GM12878 (cell line): ENCODE results near the gene SNX32. TPM values are rescaled to one million over a fixed set of nuclear protein-coding genes. Genes with fewer than 3 reads are reported as not detected.

ENCODE experiments used
- ATAC-seq: fragments of 200-7000 bp; cut with Tn5 transposase; 3 replicates; pipeline ENCODE4 v1.9.1; 2020; ENCODE audit warnings: mild to moderate bottlenecking, moderate library complexity
- BruUV-seq: library from RNA; stranded (reverse); fragments of 400-500 nt; replicated peaks from 2 replicates; lab custom pipeline; 2021; lab: Mats Ljungman, UMichigan
- CTCF ChIA-PET: fragments of 300-600 bp; sonication (Branson Sonifier 250); formaldehyde crosslinking; extraction: SDS; loops from one replicate; lab custom pipeline; 2021; ENCODE audit warnings: inconsistent platforms; lab: Yijun Ruan, JAX
- POLR2A ChIA-PET: fragments of 350-600 bp; formaldehyde crosslinking; extraction: SDS; loops from one replicate; lab custom pipeline; 2021; ENCODE audit warnings: inconsistent platforms; lab: Charles Lee
- RAD21 ChIA-PET: fragments of 300-600 bp; sonication (Branson Sonifier 250); formaldehyde crosslinking; loops from one replicate; lab custom pipeline; 2023; ENCODE audit warnings: antibody characterized with exemption; ENCODE audit not compliant: unreplicated experiment; lab: Charles Lee
- SMC1A ChIA-PET: fragments of 300-600 bp; sonication (Branson Sonifier 250); formaldehyde crosslinking; loops from one replicate; lab custom pipeline; 2023; ENCODE audit not compliant: unreplicated experiment, uncharacterized antibody; lab: Charles Lee
- DNase-seq: peaks from one replicate; pipeline ENCODE4 v3.0.0-alpha.2; 2011; ENCODE audit warnings: low read depth, low spot score
- FAIRE-seq: peaks from 3 replicates; lab custom pipeline; 2011; peaks lifted over from hg19 to GRCh38; lab: Jason Lieb, UNC
- H2AFZ ChIP-seq: 2 replicates; pipeline ENCODE4 v1.6.0; 2011; ENCODE audit warnings: low read depth, low read length, control low read depth; ENCODE audit not compliant: control insufficient read depth
- H3K27ac ChIP-seq: 2 replicates; pipeline ENCODE4 v1.5.1; 2011; ENCODE audit warnings: control low read depth; ENCODE audit not compliant: control insufficient read depth, insufficient read depth
- H3K27me3 ChIP-seq, 2 experiments: replicated peaks in 1 of 2; 2 replicates each; pipeline versions ENCODE4 v1.6.0 to v1.6.1; 2011; ENCODE audit warnings: low read length in 1 of 2; ENCODE audit not compliant: control insufficient read depth in 2 of 2, insufficient read depth in 2 of 2
- H3K36me3 ChIP-seq, 2 experiments: 2 replicates each; pipeline ENCODE4 v1.5.1; 2011; ENCODE audit warnings: low read length in 1 of 2; ENCODE audit not compliant: control insufficient read depth in 2 of 2, insufficient read depth in 2 of 2
- H3K4me1 ChIP-seq: 2 replicates; pipeline ENCODE4 v1.6.1; 2011; ENCODE audit warnings: mild to moderate bottlenecking, low read length, moderate library complexity, mixed read lengths; ENCODE audit not compliant: control insufficient read depth, insufficient read depth
- H3K4me2 ChIP-seq: 2 replicates; pipeline ENCODE4 v1.6.0; 2011; ENCODE audit warnings: control low read depth; ENCODE audit not compliant: control insufficient read depth, insufficient read depth
- H3K4me3 ChIP-seq: fragments of 200-600 bp; sonication (generic); 2 replicates; pipeline ENCODE4 v1.5.1; 2016
- H3K79me2 ChIP-seq: 2 replicates; pipeline ENCODE4 v1.6.0; 2011; ENCODE audit warnings: low read length; ENCODE audit not compliant: control insufficient read depth, insufficient read depth
- H3K9ac ChIP-seq: 2 replicates; pipeline ENCODE4 v1.8.0; 2011; ENCODE audit warnings: low read length, control low read depth, mixed read lengths; ENCODE audit not compliant: control insufficient read depth, insufficient read depth
- H3K9me3 ChIP-seq: replicated peaks from 3 replicates; pipeline ENCODE4 v1.5.1; 2011; ENCODE audit warnings: mild to moderate bottlenecking, low read length; ENCODE audit not compliant: control insufficient read depth, insufficient read depth
- H4K20me1 ChIP-seq: 2 replicates; pipeline ENCODE4 v1.6.0; 2011; ENCODE audit not compliant: control insufficient read depth, insufficient read depth
- BCLAF1 ChIP-seq: fragments of 450-650 bp; IDR thresholded peaks from 2 replicates; pipeline ENCODE4 v1.6.1; 2017; ENCODE audit warnings: antibody characterized with exemption, mild to moderate bottlenecking, moderate library complexity
- POLR2AphosphoS5 ChIP-seq: IDR thresholded peaks from 2 replicates; pipeline ENCODE4 v1.6.1; 2011; ENCODE audit warnings: mild to moderate bottlenecking, low read length, inconsistent platforms
- TARDBP ChIP-seq: IDR thresholded peaks from 2 replicates; pipeline ENCODE4 v1.6.1; 2016; ENCODE audit warnings: borderline replicate concordance
- ZNF592 ChIP-seq: fragments of 450-650 bp; IDR thresholded peaks from 2 replicates; pipeline ENCODE4 v1.6.1; 2017; ENCODE audit warnings: mild to moderate bottlenecking, moderate library complexity
- WGBS: methylation state at CpG from one replicate; pipeline ENCODE4 v1.1.6; 2016; ENCODE audit warnings: low lambda C conversion rate; ENCODE audit not compliant: insufficient replicate concordance, insufficient coverage; ENCODE audit errors: missing lambda C conversion rate; 5-methylcytosine and 5-hydroxymethylcytosine counted together
- in situ Hi-C: fragments of 300-500 bp; cut with MboI; formaldehyde crosslinking; loops from 9 replicates; pipeline ENCODE4 v1.14.3; 2018; ENCODE audit warnings: mixed read lengths
- intact Hi-C: fragments of 100-400 bp; cut with micrococcal nuclease; formaldehyde crosslinking; loops from one replicate; pipeline ENCODE4 v1.14.2; 2022; ENCODE audit not compliant: unreplicated experiment
- polyA plus RNA-seq, 11 experiments: library from polyadenylated mRNA; depleted of rRNA in 4 of 11; unstranded in 6 of 11; stranded (reverse) in 5 of 11; fragments of >200 nt; fragmentation: Nextera tagmentation in 4 of 11; fragmentation: Illumina TruSeq in 1 of 11; extraction: Ambion mirVana in 4 of 11; extraction: Trizol in 1 of 11; gene quantifications; 1 replicate in 1 of 11; 2 replicates in 10 of 11; pipeline versions ENCODE4 v1.2.1 to v1.2.3, GENCODE V29; 2011 to 2016; ENCODE audit warnings: inconsistent platforms in 2 of 11, missing spikeins in 2 of 11, low read depth in 1 of 11
- total RNA-seq, 4 experiments: library from RNA; depleted of rRNA in 3 of 4; stranded (reverse); fragments of >200 nt in 3 of 4; fragmentation: Illumina TruSeq in 1 of 4; extraction: Trizol in 1 of 4; gene quantifications; 2 replicates each; pipeline versions ENCODE4 v1.2.1 to v1.2.3, GENCODE V29; 2013 to 2021

The SNX32 gene
- total and polyA plus RNA-seq, 10 of the 15 experiments (the other 5 are each of a cell fraction or from before 2014, with no cell fraction given) = 0.04 to 1.5 (median 0.11) TPM; not detected in 1

GRCh38 chr11:65854852-65855837, 21.4 kb downstream of the SNX32 start:
- WGBS = 74% methylated on average over 14 of the region's 15 CpGs
- H2AFZ ChIP-seq = no peak overlapping the region
- no peak overlapping the region for H3K9ac ChIP-seq
- SMC1A ChIA-PET = no interaction called here
- no peak overlapping the region for H3K27ac ChIP-seq
- peaks cover 32 to 41% of the 10 kb centered on the region in 2 experiments; a peak in 3 of 4 replicates for H3K36me3 ChIP-seq
- H3K79me2 ChIP-seq = peaks cover 46% of the 10 kb centered on the region
- TSS peak; percentile 80 for BruUV-seq
- H3K4me2 ChIP-seq = peak overlapping the region; percentile 94
- no peak for ATAC-seq
- H3K4me1 ChIP-seq = peaks cover 10% of the 10 kb centered on the region
- RAD21 ChIA-PET = no interaction called here
- FAIRE-seq = no peak
- CTCF ChIA-PET = no interaction called here
- POLR2A ChIA-PET = no interaction called here
- H3K9me3 ChIP-seq = peaks cover 2% of the 10 kb centered on the region; the same call in 2 of the 3 replicates
- intact Hi-C loops (loop anchor here (5.0 kb wide), 1 partner anchor 197 kb away; the partner anchor contains the start of gene SF3B2), in situ Hi-C loops (loop anchor here (25.0 kb wide), 1 partner anchor 1618 kb away; the partner anchor contains the start of genes DNAJC4, FKBP2, NUDT22 and PPP1R14B)
- peaks cover 24% of the 10 kb centered on the region for H4K20me1 ChIP-seq
- no peak for DNase-seq
- no peaks in the 10 kb centered on the region for H3K27me3 ChIP-seq
- TF ChIP-seq ZNF592 (no peak), BCLAF1 (no peak), POLR2AphosphoS5 (peak; percentile 34; the same call in 1 of the 2 replicates), TARDBP (no peak)
- no peak overlapping the region for H3K4me3 ChIP-seq
